Neural crest cell (in vitro differentiated cells): ENCODE measurements around the gene ATOSA. TPM values are rescaled to one million over a fixed set of nuclear protein-coding genes. Genes with fewer than 3 reads are reported as not detected.

ENCODE experiments used
- DNase-seq: peaks from one replicate; pipeline ENCODE4 v3.0.0; 2021; ENCODE audit warnings: low read depth, mixed read lengths, low spot score
- H3K27ac Mint-ChIP-seq: one replicate; pipeline ENCODE4 v1.8.0; 2021; ENCODE audit warnings: mild to moderate bottlenecking, mixed read lengths; ENCODE audit not compliant: unreplicated experiment
- H3K27me3 Mint-ChIP-seq: 2 replicates; pipeline ENCODE4 v1.8.0; 2021; ENCODE audit warnings: low read depth, mild to moderate bottlenecking, mixed read lengths
- H3K36me3 Mint-ChIP-seq: 2 replicates; pipeline ENCODE4 v1.8.0; 2021; ENCODE audit warnings: low read depth, mild to moderate bottlenecking, mixed read lengths
- H3K4me1 Mint-ChIP-seq: 2 replicates; pipeline ENCODE4 v1.8.0; 2021; ENCODE audit warnings: mixed read lengths
- H3K4me3 Mint-ChIP-seq: one replicate; pipeline ENCODE4 v1.8.0; 2021; ENCODE audit warnings: mild to moderate bottlenecking, mixed read lengths
- H3K9me3 Mint-ChIP-seq: 2 replicates; pipeline ENCODE4 v1.8.0; 2021; ENCODE audit warnings: mixed read lengths
- total RNA-seq: library from RNA; stranded (reverse); gene quantifications from 2 replicates; pipeline ENCODE4 v1.2.1, GENCODE V29; 2021
- TF ChIP-seq, protein P1 (sequence below): fragments of 200-600 bp; sonication (generic); conservative IDR thresholded peaks from 2 replicates; pipeline ENCODE4 v1.5.0; 2021; ENCODE audit warnings: antibody characterized with exemption, mild to moderate bottlenecking

ATOSA gene
- total RNA-seq, 1 donor from 2014 or later: 15.8 TPM

DNA sequence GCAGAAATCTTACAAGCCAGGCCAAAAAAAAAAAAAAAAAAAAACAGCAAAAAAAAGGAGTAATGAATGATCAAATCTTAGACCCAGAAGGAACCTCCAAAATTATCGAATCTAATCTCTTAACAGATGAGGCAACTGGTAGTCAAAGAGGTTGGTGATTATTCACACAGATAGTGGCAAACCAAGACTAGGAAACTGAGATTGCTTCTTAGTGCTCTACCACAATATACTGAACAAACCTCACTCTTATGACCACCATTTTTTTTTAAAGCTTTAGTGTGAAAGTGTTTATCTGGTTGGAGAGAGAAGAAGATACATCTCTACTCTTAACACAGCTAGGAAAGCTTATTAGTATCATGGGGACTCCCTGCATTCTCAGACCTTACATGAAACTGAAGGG lies 17.3 kb downstream of the ATOSA start:
- Mint-ChIP-seq H3K4me1 (no peaks in the 10 kb centered on the region), H3K27me3 (no peaks in the 10 kb centered on the region), H3K4me3 (no peak overlapping the region)

DNA sequence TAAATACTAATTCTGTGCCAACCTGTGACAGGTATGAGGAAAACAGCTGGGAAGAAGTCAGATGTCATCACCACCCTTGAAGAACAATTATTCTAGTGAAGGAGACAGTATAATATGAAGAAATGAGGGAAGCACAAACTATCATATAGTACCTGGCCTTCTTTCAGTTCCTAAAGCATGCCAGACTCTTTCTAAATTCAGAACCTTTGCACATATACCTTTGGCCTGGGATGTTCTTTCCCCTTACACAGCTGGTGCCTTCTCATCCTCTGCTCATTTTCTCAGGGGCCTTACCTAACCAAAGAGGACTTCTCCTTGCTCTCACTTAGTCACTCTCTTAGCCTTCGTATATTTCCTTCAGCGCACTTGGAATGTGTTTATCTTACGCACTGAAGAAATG lies 19.0 kb downstream of the ATOSA start:
- no peaks in the 10 kb centered on the region for H3K27me3 Mint-ChIP-seq
- H3K4me3 Mint-ChIP-seq: no peak overlapping the region
- no peak for DNase-seq
- H3K27ac Mint-ChIP-seq: no peak overlapping the region
- H3K9me3 Mint-ChIP-seq: no peaks in the 10 kb centered on the region
- peaks cover 4% of the 10 kb centered on the region for H3K36me3 Mint-ChIP-seq
- TF ChIP-seq, protein P1, sequence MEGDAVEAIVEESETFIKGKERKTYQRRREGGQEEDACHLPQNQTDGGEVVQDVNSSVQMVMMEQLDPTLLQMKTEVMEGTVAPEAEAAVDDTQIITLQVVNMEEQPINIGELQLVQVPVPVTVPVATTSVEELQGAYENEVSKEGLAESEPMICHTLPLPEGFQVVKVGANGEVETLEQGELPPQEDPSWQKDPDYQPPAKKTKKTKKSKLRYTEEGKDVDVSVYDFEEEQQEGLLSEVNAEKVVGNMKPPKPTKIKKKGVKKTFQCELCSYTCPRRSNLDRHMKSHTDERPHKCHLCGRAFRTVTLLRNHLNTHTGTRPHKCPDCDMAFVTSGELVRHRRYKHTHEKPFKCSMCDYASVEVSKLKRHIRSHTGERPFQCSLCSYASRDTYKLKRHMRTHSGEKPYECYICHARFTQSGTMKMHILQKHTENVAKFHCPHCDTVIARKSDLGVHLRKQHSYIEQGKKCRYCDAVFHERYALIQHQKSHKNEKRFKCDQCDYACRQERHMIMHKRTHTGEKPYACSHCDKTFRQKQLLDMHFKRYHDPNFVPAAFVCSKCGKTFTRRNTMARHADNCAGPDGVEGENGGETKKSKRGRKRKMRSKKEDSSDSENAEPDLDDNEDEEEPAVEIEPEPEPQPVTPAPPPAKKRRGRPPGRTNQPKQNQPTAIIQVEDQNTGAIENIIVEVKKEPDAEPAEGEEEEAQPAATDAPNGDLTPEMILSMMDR: no peak
- H3K4me1 Mint-ChIP-seq: no peaks in the 10 kb centered on the region

More for the DNA sequence above, 17.3 kb downstream of the ATOSA start:
- no peak overlapping the region for H3K27ac Mint-ChIP-seq
- DNase-seq: no peak
- no peaks in the 10 kb centered on the region for H3K9me3 Mint-ChIP-seq
- peaks cover 4% of the 10 kb centered on the region for H3K36me3 Mint-ChIP-seq
- TF ChIP-seq, protein P1: no peak

DNA sequence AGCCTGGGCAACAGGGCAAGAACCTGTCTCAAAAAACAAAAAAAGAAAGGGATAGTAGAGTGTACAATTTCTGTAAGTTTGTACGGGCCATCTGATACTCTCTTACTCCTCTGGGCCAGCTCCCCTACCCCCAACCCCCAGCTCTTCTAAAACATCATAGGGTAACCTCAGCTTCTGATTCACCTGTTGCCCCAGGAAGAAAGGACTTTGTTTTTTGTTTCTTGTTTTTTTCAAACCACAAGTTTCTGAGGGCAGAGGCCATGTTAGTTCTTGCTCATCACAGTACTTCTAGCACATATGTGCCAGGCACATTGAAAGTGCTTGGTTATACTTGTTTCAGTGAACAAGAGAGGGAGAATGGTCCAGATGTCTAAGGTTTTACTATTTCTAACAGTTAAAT lies 20.2 kb downstream of the ATOSA start:
- Mint-ChIP-seq H3K36me3 (peaks cover 4% of the 10 kb centered on the region), H3K4me1 (no peaks in the 10 kb centered on the region), H3K4me3 (no peak overlapping the region), H3K27ac (no peak overlapping the region), H3K9me3 (no peaks in the 10 kb centered on the region), H3K27me3 (no peaks in the 10 kb centered on the region)
- TF ChIP-seq, protein P1: no peak
- no peak for DNase-seq

DNA sequence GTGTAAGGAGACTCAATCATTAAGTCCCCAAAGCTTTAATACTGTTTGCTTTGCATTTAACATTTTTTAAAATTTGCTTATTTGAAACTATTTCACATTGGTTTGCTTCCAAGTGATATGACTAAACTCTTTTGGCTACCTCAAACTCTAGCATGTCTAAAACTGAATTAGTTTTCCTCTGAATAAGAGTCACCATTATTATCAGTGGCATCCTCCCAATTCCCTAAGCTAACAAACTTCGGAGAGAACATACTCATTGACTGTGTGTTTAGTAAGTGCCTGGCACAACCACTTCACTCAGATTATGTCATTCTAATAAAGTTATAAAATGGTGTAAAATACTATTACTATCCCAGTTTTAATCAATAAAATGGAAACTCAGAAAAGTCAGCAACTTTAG lies 21.9 kb downstream of the ATOSA start:
- Mint-ChIP-seq H3K27ac (no peak overlapping the region), H3K9me3 (no peaks in the 10 kb centered on the region), H3K36me3 (peaks cover 4% of the 10 kb centered on the region), H3K4me3 (no peak overlapping the region), H3K4me1 (peaks cover 11% of the 10 kb centered on the region), H3K27me3 (no peaks in the 10 kb centered on the region)
- DNase-seq: no peak
- TF ChIP-seq, protein P1: no peak

DNA sequence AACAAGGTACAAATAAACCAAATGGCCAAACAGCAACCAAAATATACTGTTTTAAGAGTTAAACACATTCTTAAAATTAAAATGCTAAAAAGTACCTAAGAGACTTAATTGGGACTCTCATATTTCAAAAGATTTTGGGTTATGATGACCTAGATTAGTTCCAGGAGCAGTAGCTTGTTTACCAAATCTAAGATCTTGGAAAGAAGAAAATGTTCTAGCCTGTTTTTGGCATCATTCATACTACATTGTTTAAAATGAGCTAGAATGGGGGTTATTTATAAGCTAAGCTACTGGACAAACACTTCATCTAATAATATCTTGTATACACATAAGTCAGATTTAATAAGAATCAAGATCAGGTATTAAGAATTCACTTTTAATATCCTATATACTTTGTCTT lies 22.8 kb downstream of the ATOSA start:
- H3K27me3 Mint-ChIP-seq: no peaks in the 10 kb centered on the region
- peaks cover 18% of the 10 kb centered on the region for H3K4me1 Mint-ChIP-seq
- TF ChIP-seq, protein P1: no peak
- H3K27ac Mint-ChIP-seq: no peak overlapping the region
- DNase-seq: no peak
- peaks cover 4% of the 10 kb centered on the region for H3K36me3 Mint-ChIP-seq
- H3K9me3 Mint-ChIP-seq: no peaks in the 10 kb centered on the region
- no peak overlapping the region for H3K4me3 Mint-ChIP-seq

DNA sequence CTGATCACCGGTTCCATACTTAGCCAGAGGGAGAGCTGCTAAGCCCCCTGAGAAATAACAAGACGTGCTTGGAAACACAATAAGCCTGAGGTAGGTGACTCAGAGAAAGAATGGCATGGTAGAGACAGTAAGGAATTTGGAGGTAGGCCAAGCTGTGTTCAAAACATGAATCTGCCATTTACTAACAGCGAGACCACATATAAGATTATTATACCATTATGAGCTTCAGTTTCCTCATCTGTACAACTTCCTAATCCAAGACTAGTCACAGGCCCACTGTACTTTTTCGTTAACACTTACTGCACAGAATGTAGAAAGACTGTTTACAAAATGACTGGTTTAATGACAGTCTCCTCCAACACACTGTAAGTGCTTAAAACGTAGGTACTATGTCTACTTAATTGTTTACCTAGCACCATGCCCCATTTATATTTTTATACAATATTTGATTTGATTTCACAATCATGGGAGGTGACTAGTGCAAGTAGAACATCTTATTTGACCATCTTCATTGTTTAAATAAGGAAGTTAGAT lies 25.7 kb downstream of the ATOSA start:
- peaks cover 29% of the 10 kb centered on the region for H3K4me1 Mint-ChIP-seq
- H3K27ac Mint-ChIP-seq: peak overlapping the region; percentile 40
- DNase-seq: no peak
- TF ChIP-seq, protein P1: no peak
- H3K4me3 Mint-ChIP-seq: no peak overlapping the region
- peaks cover 4% of the 10 kb centered on the region for H3K36me3 Mint-ChIP-seq
- H3K9me3 Mint-ChIP-seq: no peaks in the 10 kb centered on the region
- no peaks in the 10 kb centered on the region for H3K27me3 Mint-ChIP-seq
